Epithelial cell of proximal tubule (primary cell): ENCODE results near the gene SLU7. TPM values are rescaled to one million over a fixed set of nuclear protein-coding genes. Genes with fewer than 3 reads are reported as not detected.

Experiments
- DNase-seq: peaks from one replicate; pipeline ENCODE4 v3.0.0-alpha.2; 2011; ENCODE audit warnings: low read depth
- H3K4me3 ChIP-seq: 2 replicates; pipeline ENCODE4 v1.5.1; 2011; ENCODE audit warnings: low read depth, mild to moderate bottlenecking, low read length
- total RNA-seq: library from RNA; depleted of rRNA; stranded (reverse); fragments of >200 nt; gene quantifications from 2 replicates; pipeline ENCODE4 v1.2.3, GENCODE V29; 2015
- TF ChIP-seq, protein P1 (sequence below): conservative IDR thresholded peaks from 2 replicates; pipeline ENCODE4 v1.5.1; 2012; ENCODE audit warnings: low read depth, mild to moderate bottlenecking, low read length

Gene SLU7
- total RNA-seq, 1 donor from 2014 or later, result 59.0 TPM

- H3K4me3 ChIP-seq, result no peak overlapping the region
These were observed 45.0 kb upstream of the SLU7 start for GRCh38 chr5:160463740-160464465.

DNA sequence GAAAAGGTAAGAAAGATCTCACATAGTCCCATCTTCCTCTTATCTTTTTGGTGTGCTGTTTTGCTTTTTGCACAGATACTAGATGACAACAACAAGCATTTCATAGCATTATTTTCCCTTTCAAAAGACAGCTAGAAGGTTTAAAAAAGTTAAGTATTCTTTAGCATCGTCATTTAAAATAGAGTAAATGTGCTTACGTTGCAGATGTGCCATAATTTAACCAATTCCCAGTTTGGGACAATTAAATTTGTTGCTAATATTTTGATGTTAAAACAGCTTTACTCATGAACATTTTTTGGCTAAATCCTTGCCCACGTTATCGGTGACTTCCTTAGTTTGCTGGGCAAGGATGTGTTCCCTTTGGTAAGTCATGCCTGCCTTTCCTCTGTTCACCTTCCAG is 44.3 kb upstream of the SLU7 start:
- TF ChIP-seq, protein P1, sequence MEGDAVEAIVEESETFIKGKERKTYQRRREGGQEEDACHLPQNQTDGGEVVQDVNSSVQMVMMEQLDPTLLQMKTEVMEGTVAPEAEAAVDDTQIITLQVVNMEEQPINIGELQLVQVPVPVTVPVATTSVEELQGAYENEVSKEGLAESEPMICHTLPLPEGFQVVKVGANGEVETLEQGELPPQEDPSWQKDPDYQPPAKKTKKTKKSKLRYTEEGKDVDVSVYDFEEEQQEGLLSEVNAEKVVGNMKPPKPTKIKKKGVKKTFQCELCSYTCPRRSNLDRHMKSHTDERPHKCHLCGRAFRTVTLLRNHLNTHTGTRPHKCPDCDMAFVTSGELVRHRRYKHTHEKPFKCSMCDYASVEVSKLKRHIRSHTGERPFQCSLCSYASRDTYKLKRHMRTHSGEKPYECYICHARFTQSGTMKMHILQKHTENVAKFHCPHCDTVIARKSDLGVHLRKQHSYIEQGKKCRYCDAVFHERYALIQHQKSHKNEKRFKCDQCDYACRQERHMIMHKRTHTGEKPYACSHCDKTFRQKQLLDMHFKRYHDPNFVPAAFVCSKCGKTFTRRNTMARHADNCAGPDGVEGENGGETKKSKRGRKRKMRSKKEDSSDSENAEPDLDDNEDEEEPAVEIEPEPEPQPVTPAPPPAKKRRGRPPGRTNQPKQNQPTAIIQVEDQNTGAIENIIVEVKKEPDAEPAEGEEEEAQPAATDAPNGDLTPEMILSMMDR, result no peak
- H3K4me3 ChIP-seq, result no peak overlapping the region
- no peak for DNase-seq

More at GRCh38 chr5:160463740-160464465, 45.0 kb upstream of the SLU7 start:
- TF ChIP-seq, protein P1, result no peak
- DNase-seq, result no peak

DNA sequence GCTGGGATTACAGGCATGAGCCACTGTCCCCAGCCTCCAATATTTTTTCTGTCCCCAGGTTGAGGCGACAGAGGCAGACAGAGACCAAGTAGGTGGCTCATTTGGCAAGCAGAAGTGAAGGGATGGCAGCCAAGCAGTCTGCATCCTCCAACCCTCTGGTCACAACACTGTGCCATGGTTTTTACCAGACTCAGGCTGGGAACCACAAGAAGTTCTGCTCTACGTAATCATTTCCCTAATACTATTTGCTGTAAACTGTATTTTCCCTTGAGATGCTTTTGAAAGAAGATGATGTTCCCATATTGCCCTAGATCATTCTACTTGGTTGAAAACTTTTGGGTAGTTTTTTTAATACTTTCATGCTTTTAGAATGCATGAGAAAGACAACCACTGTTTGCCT is 43.3 kb upstream of the SLU7 start:
- DNase-seq, result no peak
- no peak overlapping the region for H3K4me3 ChIP-seq
- TF ChIP-seq, protein P1, result no peak

- TF ChIP-seq, protein P1, result no peak
- DNase-seq, result no peak
- no peak overlapping the region for H3K4me3 ChIP-seq
These were observed 42.5 kb upstream of the SLU7 start for GRCh38 chr5:160461378-160461777.

DNA sequence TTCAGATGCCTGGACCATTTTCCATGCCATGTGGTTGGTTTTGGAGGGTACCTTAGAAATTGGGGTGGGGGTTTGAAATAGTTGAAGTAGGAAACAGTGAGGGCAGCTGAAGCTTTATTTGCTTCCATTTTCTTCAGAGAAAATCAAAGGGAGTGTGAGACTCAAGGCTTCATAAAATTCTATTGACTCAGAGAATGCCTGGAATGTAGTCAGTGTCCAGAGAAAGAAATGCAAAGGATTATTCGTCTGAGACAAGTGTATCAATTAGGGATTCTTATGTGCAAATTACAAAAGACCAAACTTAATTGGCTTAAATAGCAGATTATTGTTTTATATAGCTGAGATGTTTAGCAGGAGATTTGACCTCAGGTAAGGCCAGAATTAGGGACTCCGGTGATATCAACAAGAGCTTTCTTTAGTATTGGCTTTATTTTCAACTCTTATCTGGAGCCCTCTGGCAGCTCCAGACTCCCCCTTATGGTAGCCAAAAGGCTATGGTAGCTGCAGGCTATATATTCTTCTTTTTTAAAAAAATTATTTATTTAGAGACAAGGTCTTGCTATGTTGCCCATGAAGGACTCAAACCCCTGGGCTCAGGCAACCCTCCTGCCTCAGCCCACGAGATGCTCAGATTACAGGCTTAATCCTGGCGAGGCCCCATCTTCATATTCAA is 41.6 kb upstream of the SLU7 start:
- TF ChIP-seq, protein P1, result peak; percentile 44
- H3K4me3 ChIP-seq, result no peak overlapping the region
- no peak for DNase-seq

GRCh38 chr5:160458806-160459800 is 40.2 kb upstream of the SLU7 start:
- DNase-seq, result no peak
- TF ChIP-seq, protein P1, result no peak
- no peak overlapping the region for H3K4me3 ChIP-seq
